ENCODE results near the gene FHIT. TPM values are rescaled to one million over a fixed set of nuclear protein-coding genes. Genes with fewer than 3 reads are reported as not detected.

FHIT gene
- total RNA-seq, 1 donor from 2014 or later: 11.5 TPM

GRCh38 chr3:60366486-60366885 lies 884.8 kb downstream of the FHIT start:
- no peak for TF ChIP-seq CTCF (IDR thresholded peaks at IDR 0.05; ENCODE audit: insufficient read depth, low read length, poor library complexity, severe bottlenecking)
- Histone ChIP-seq H3K4me3 (ENCODE audit: low read depth, low read length) (no peak overlapping the region), H3K27me3 (ENCODE audit: control insufficient read depth, insufficient read depth, low read length) (no peaks in the 10 kb centered on the region), H3K36me3 (ENCODE audit: control insufficient read depth, insufficient read depth, low read length) (no peaks in the 10 kb centered on the region)
- no peak for DNase-seq (ENCODE audit: low read depth)

GRCh38 chr3:60365360-60365759 lies 885.9 kb downstream of the FHIT start:
- Histone ChIP-seq H3K36me3 (ENCODE audit: control insufficient read depth, insufficient read depth, low read length) (no peaks in the 10 kb centered on the region), H3K4me3 (ENCODE audit: low read depth, low read length) (no peak overlapping the region), H3K27me3 (ENCODE audit: control insufficient read depth, insufficient read depth, low read length) (no peaks in the 10 kb centered on the region)
- DNase-seq (ENCODE audit: low read depth): no peak
- no peak for TF ChIP-seq CTCF (IDR thresholded peaks at IDR 0.05; ENCODE audit: insufficient read depth, low read length, poor library complexity, severe bottlenecking)

GRCh38 chr3:60364475-60364874 lies 886.8 kb downstream of the FHIT start:
- H3K4me3 ChIP-seq (ENCODE audit: low read depth, low read length): no peak overlapping the region
- no peaks in the 10 kb centered on the region for H3K27me3 ChIP-seq (ENCODE audit: control insufficient read depth, insufficient read depth, low read length)
- no peak for DNase-seq (ENCODE audit: low read depth)
- TF ChIP-seq CTCF (IDR thresholded peaks at IDR 0.05; ENCODE audit: insufficient read depth, low read length, poor library complexity, severe bottlenecking): no peak
- no peaks in the 10 kb centered on the region for H3K36me3 ChIP-seq (ENCODE audit: control insufficient read depth, insufficient read depth, low read length)

- DNase-seq (ENCODE audit: low read depth): no peak
- Histone ChIP-seq H3K27me3 (ENCODE audit: control insufficient read depth, insufficient read depth, low read length) (no peaks in the 10 kb centered on the region), H3K4me3 (ENCODE audit: low read depth, low read length) (no peak overlapping the region), H3K36me3 (ENCODE audit: control insufficient read depth, insufficient read depth, low read length) (no peaks in the 10 kb centered on the region)
- TF ChIP-seq CTCF (IDR thresholded peaks at IDR 0.05; ENCODE audit: insufficient read depth, low read length, poor library complexity, severe bottlenecking): no peak
Observed at GRCh38 chr3:60363817-60364216, 887.4 kb downstream of the FHIT start.

GRCh38 chr3:60355825-60356224 lies 895.4 kb downstream of the FHIT start:
- no peak for TF ChIP-seq CTCF (IDR thresholded peaks at IDR 0.05; ENCODE audit: insufficient read depth, low read length, poor library complexity, severe bottlenecking)
- no peak for DNase-seq (ENCODE audit: low read depth)

GRCh38 chr3:60351481-60351880 lies 899.8 kb downstream of the FHIT start:
- Histone ChIP-seq H3K36me3 (ENCODE audit: control insufficient read depth, insufficient read depth, low read length) (no peaks in the 10 kb centered on the region), H3K4me3 (ENCODE audit: low read depth, low read length) (no peak overlapping the region), H3K27me3 (ENCODE audit: control insufficient read depth, insufficient read depth, low read length) (no peaks in the 10 kb centered on the region)
- no peak for TF ChIP-seq CTCF (IDR thresholded peaks at IDR 0.05; ENCODE audit: insufficient read depth, low read length, poor library complexity, severe bottlenecking)
- no peak for DNase-seq (ENCODE audit: low read depth)

More at GRCh38 chr3:60355825-60356224, 895.4 kb downstream of the FHIT start:
- H3K4me3 ChIP-seq (ENCODE audit: low read depth, low read length): no peak overlapping the region
- no peaks in the 10 kb centered on the region for H3K27me3 ChIP-seq (ENCODE audit: control insufficient read depth, insufficient read depth, low read length)
- no peaks in the 10 kb centered on the region for H3K36me3 ChIP-seq (ENCODE audit: control insufficient read depth, insufficient read depth, low read length)

Data from kidney epithelial cell (primary cell).